DOHH2 (cell line): ENCODE data around the gene PLAAT4.

Experiments used
- EZH2phosphoT487 ChIP-seq: fragments of 200-600 bp; sonication (generic); IDR thresholded peaks from 2 replicates; pipeline ENCODE4 v1.6.1; 2017; ENCODE audit warnings: borderline replicate concordance, mild to moderate bottlenecking, antibody characterized with exemption, low read length, moderate library complexity, mixed read lengths
- TF ChIP-seq, protein P1 (sequence below): fragments of 200-600 bp; sonication (generic); IDR thresholded peaks from one replicate; pipeline ENCODE4 v1.5.1; 2014; ENCODE audit warnings: antibody characterized with exemption, mild to moderate bottlenecking, low read depth, low read length; ENCODE audit not compliant: poor library complexity, severe bottlenecking

DNA sequence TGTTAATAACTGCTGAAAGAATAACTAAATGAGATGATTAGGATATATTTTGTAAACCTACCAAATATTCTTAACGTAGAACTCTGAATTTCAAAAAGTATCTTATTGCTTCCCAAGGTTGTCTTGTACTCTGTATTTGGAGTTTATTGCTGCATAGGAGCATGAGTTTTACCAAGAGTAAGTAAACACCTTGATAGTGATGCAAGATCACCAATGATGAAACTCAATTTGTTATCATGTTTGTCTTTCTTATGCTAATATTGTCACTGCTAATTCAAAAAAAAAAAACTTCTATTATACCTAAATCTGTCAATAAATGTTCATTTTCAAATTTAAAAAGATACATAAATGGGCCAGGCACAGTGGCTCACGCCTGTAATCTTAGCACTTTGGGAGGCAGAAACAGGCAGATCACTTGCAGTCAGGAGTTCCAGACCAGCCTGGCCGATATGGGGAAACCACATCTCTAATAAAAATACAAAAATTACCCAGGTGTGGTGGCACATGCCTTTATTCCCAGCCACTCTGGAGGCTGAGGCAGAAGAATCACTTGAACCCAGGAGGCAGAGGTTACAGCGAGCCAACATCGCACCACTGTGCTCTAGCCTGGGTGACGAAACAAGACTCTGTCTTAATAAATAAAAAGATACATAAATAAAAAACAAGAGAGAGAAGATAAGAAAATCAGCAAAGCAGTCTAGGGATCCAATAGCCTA lies 50.0 kb downstream of the PLAAT4 start:
- TF ChIP-seq EZH2phosphoT487, result no peak
- TF ChIP-seq, protein P1, sequence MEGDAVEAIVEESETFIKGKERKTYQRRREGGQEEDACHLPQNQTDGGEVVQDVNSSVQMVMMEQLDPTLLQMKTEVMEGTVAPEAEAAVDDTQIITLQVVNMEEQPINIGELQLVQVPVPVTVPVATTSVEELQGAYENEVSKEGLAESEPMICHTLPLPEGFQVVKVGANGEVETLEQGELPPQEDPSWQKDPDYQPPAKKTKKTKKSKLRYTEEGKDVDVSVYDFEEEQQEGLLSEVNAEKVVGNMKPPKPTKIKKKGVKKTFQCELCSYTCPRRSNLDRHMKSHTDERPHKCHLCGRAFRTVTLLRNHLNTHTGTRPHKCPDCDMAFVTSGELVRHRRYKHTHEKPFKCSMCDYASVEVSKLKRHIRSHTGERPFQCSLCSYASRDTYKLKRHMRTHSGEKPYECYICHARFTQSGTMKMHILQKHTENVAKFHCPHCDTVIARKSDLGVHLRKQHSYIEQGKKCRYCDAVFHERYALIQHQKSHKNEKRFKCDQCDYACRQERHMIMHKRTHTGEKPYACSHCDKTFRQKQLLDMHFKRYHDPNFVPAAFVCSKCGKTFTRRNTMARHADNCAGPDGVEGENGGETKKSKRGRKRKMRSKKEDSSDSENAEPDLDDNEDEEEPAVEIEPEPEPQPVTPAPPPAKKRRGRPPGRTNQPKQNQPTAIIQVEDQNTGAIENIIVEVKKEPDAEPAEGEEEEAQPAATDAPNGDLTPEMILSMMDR, result no peak
